Cardiac fibroblast (primary cell): Measurements from ENCODE around the gene TP73.

ENCODE experiments used
- DNase-seq, 2 donors: peaks; one replicate each; pipeline versions ENCODE4 v3.0.0 to v3.0.0-alpha.2; 2010; ENCODE audit warnings: low read depth in 2 of 2
- H3K4me3 ChIP-seq, 2 donors: replicated peaks in 1 of 2; 1 replicate in 1 of 2; 2 replicates in 1 of 2; pipeline ENCODE4 v1.5.1; 2011; ENCODE audit warnings: low read depth in 2 of 2, low read length in 2 of 2, mild to moderate bottlenecking in 2 of 2, moderate library complexity in 1 of 2
- TF ChIP-seq, protein P1 (sequence below): IDR thresholded peaks from one replicate; pipeline ENCODE4 v1.5.1; 2011; ENCODE audit warnings: low read depth, mild to moderate bottlenecking, low read length, inconsistent platforms

Gene TP73

DNA sequence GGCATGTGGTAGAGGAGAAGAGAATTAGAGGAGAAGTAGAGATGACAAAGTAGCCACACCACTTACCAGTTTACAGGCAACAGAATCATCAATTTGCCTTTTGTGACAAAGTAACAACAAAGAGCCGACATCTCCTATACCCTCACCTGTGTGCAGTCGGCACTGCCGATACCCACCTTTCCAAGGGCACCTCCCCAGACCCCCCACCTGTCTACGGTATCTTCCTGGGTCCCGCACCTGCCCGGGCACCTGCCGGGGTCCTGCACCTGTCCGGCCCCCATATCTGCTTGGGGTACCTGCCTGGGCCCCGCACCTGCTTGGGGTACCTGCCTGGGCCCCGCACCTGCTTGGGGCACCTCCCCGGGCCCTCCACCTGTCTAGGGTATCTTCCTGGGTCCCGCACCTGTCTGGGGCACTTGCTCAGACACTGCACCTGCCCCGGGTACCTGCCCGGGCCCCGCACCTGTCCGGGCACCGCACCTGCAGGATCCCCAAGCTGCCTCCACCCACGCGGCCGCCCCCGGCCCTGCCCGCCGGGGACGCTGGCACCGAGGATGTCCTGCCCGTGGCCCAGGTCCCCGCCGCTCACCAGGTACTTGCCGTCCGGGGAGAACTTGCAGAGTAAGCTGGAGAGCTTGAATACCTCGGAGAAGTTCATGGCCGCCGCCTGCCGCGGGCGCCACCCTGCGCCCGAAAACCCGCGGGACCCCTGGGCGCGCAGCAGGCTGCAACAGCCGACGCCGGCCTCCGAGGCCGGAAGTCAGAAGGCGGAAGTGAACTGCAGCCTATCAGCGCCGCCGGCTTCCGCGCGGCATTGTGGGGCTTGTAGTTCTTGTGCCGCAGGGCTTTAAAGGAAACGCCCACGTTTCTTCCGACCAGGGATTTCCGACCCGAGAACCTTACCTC, 2.7 kb upstream of the TP73 start, which contains the start of gene WRAP73:
Gene WRAP73, minus strand, starts transcription at position 762 of the 906 bp plus-strand sequence. Its CDS starts 104 bp downstream, at position 658.
- H3K4me3 ChIP-seq: peak within 1 kb of the TSS; percentile 87 to 92
- peak; percentile 91 to 92 for DNase-seq
- TF ChIP-seq, protein P1, sequence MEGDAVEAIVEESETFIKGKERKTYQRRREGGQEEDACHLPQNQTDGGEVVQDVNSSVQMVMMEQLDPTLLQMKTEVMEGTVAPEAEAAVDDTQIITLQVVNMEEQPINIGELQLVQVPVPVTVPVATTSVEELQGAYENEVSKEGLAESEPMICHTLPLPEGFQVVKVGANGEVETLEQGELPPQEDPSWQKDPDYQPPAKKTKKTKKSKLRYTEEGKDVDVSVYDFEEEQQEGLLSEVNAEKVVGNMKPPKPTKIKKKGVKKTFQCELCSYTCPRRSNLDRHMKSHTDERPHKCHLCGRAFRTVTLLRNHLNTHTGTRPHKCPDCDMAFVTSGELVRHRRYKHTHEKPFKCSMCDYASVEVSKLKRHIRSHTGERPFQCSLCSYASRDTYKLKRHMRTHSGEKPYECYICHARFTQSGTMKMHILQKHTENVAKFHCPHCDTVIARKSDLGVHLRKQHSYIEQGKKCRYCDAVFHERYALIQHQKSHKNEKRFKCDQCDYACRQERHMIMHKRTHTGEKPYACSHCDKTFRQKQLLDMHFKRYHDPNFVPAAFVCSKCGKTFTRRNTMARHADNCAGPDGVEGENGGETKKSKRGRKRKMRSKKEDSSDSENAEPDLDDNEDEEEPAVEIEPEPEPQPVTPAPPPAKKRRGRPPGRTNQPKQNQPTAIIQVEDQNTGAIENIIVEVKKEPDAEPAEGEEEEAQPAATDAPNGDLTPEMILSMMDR: peak; percentile 9

DNA sequence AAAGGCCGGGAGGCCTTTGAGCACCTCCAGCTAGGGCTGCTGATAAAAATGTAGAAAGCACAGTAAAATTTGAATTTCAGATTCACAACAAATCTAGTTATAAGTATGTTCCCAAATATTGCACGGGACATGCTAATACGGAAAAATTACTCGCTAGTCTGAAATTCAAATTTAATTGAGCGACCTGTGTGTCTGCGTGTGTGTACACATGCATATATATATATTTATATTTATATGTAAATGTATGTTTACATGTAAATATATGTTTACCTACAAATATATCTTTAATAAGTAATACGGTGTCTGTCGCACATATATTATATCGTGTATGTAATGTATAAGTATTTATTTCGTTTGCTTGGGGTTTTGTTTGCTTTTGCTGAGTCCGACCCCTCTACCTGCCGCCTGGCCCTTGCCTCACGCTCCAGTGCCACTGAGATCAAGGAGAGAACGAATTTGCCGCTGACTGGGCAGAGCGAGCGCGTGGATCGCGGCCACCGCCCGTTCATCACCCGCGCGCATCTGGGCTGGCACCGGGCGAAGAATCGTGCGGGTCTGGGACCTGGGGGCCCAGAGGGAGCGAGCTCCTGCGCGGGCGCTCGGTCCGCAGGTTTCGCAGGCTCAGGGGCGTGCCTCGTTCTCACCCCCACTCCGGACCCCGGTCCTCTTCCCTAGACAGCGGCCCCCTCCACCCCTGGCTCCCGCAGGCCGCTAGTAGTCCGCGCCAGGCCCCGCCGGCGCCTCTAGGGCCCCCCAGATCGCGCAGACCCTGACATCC, 1.9 kb upstream of the TP73 start:
- no peak overlapping the region for H3K4me3 ChIP-seq
- TF ChIP-seq, protein P1: no peak
- DNase-seq: no peak

DNA sequence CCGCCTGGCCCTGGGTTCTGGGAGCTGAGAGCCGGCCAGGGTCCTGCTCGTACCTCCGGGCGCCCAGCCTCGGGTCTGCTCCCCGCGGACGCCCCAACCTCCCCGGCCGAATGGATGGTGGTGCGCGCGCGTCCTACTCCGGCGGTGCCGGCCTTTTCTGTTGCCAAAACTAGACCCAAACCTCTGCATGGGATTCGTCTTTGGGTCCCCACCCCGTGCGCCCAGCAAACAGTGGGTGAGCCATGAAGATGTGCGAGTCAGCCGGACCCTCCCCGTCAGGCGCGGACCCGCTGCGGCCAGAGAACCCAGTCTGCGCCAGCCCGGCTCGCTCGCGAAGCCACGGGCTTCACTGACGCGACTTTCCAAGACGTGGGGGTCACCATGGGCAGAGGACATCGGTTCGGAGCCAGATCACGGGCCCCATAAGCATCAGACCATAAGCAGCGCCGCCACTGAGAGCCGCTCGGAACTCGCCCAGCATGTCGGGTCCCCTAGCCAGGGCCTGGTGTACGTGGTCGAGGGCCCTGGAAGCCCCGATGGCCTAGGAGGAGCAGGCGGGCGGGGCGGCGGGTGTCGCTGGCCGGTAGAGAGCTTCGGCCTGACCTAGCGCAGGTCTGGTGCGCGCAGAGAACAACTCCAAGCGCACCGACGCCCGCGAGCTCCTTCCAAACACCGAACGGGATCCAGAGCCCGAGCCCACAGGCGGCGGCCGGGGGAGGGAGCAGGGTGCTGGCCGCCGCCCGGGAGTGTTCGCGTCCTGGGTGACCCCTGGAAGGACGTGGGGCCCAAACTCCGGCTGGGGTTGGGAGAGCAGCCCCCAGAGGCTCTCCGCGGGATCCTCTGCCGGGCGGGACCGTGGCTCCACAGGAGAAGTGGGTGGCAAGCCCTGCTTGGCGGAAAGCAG, 1.0 kb upstream of the TP73 start:
- no peak overlapping the region for H3K4me3 ChIP-seq
- DNase-seq: peak in 1 of 2 donors; percentile 19
- TF ChIP-seq, protein P1: no peak

DNA sequence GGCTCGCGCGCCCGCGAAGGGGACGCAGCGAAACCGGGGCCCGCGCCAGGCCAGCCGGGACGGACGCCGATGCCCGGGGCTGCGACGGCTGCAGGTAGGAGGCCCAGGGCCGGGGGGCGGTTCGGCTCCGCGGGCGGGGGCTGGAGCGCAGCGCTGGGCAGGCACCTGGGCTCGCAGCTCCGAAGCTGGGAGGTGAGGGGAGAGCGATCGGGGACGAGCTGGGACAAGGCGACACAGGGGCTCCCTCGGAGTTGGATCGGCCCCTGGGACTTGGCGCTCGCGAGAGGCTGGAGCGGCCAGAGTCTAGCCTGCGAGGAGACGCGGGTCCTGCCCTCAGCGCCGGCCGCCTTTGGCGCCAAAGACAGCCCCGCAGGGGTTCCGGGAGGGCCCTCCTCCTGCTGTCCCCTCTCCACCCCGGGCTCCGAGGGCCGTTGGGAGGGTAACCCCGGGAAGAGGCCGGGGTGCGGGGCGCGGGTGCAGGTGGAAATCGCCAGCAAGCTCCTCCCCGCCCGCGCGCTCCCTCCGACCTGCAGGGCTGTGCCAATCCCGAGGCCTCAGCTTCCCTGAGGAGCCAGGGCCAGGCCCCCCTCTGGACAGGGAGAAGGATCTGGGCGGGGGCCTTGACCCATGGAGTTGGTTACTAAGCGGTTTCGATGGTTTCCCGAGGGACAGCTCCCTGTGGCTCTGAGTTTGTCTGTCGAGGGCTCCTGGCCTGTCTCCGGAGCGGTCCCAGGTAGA, 401 bp downstream of the TP73 start:
- H3K4me3 ChIP-seq: no peak overlapping the region
- TF ChIP-seq, protein P1: no peak
- no peak for DNase-seq

DNA sequence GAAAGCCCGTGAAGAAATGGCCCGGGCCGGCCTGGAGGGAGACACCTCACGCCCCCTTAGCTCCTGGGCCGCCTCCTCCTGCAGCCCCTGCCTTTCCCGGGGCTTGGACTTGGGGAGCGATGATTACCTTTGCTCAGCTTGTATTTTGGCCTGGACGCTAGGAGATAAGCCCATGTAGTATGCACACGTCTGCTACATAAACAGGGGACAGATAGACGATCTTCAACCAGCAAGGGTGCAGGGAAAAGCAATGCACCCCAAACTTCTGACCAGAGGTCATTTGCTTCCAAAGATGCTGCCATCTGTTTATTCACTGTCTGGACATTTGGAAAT, 936 bp downstream of the TP73 start:
- DNase-seq: no peak
- TF ChIP-seq, protein P1: no peak

More for the DNA sequence above, 936 bp downstream of the TP73 start:
- no peak overlapping the region for H3K4me3 ChIP-seq
